ENCODE measurements around the gene XPOT.

XPOT gene

GRCh38 chr12:64450057-64450640 is 46.0 kb downstream of the XPOT start:
- H3K27ac ChIP-seq: peak overlapping the region; percentile 92; the same call in 1 of the 2 replicates
- no peak for TF ChIP-seq CTCF (conservative IDR thresholded peaks at IDR 0.05)

GRCh38 chr12:64450711-64451486 is 46.7 kb downstream of the XPOT start:
- peak overlapping the region; percentile 92 for H3K27ac ChIP-seq
- TF ChIP-seq CTCF (conservative IDR thresholded peaks at IDR 0.05): no peak

- 0 out of 2 replicates have a peak, but pooled peaks have one; percentile 8 for TF ChIP-seq CTCF (conservative IDR thresholded peaks at IDR 0.05)
- H3K27ac ChIP-seq: peak within 1 kb of the TSS; percentile 92
These were observed 47.7 kb downstream of the XPOT start, which contains the start of gene TBK1 for GRCh38 chr12:64451687-64452558. TBK1 (plus strand) TSS chr12:64452120; CDS start chr12:64455871, 3,751 bp downstream.

DNA sequence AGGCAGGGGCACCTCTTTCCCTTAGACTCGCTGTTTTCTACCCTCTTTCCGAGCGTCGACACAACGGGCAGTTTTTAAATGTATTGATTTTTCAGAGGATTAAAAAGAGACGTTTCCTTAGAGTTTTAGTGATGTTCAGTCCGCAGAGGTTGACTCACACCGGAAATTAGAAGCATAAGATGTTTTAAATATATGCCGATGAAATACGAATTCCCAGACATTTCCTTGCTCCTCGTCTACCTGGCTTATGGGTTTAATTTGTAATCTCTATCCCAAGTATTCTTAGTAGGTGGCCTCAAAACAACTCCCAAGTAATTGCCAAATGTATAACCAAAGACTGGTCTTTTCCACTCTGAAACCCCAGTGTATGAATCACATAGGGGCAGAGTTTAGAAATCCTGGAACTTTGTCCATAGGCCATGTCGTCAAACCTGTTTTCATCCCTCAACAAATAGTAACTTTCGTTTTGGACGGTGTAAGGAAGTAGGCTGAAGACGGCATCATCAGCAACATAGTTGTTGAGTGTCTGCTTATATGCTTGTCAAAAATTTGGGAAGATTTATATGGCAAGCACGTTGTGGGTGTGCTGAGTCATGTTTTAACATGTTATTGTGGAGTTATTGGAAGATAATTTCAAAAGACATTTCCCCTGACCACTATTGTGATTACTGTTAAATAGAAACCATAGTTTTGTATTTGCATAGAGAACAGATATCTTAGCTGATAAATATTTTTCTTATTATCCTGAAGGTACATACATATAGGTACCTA is 48.6 kb downstream of the XPOT start:
- peak overlapping the region; percentile 92 for H3K27ac ChIP-seq
- no peak for TF ChIP-seq CTCF (conservative IDR thresholded peaks at IDR 0.05)

DNA sequence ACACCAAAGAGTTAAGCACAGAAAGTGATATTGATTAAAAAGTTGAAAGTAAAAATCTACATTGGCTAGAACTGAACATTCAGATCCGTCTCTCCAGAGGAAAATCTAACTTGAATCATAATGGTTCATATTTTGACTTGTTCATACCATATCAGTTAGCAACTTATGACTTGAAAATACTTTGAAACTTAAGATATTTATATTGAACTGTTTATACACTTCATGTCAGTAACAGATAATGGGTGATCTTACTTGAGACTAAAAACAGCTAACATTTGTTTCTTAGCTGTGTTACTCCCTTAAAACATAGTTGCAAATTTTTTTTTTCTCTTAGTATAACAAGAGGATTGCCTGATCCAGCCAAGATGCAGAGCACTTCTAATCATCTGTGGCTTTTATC is 51.3 kb downstream of the XPOT start:
- no peak overlapping the region for H3K27ac ChIP-seq
- TF ChIP-seq CTCF (conservative IDR thresholded peaks at IDR 0.05): no peak

DNA sequence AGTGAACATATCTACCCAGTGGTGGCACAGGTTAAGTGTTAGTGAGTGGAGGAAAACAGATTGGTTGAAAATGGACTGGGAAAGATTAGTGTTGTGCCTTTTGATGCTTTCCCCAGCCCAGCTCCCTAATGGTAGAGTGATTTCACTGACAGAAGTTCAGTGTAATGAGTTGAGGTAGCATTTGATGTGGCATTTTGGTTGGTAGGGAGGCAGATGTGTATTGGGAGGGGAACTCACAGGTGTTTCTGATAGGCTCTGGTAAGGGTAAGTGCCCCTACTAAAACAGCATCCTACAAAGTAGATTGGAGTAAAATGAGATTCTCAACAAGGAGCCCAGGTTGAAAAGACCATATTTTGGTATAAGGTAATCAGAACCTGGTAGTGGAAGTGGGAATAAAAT is 51.9 kb downstream of the XPOT start:
- TF ChIP-seq CTCF (conservative IDR thresholded peaks at IDR 0.05): no peak
- no peak overlapping the region; the same call in 1 of the 2 replicates for H3K27ac ChIP-seq

All from VCaP (cell line).